ENCODE measurements around the gene PLCB2. TPM values are rescaled to one million over a fixed set of nuclear protein-coding genes. Genes with fewer than 3 reads are reported as not detected.

Gene PLCB2
- total and polyA plus RNA-seq, 2 donors (not counting 1 experiment from before 2014, with no cell fraction given): 166 to 312 TPM

DNA sequence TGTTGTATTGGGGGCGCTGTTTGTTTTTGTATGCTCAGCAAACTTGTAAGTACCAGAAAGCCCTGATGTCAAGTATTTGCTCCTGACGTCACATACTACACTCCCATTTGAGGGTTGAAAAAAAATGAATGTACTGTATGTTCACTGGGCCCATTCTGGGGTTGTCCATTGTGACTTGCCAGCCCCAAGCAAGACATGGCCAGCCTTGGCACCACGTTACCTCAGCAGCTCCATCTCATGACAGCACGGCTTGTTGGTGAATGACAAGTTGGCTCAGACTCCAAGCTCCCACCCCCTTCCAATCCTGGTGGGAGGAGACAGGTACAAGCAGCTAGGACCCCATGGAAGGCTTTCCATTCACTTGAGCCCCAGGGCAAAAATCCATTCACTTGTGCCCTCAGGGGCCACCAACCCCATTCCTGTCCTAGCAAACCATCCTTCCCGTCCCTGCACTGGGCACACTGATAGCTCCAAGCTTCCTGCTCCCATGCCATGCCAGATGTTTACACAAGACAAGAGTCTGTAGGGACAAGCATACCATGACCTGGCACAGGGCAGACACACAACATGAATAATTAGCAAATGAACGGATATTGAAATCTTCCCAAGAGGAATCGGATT lies 44.7 kb upstream of the PLCB2 start:
- H3K27ac Mint-ChIP-seq: no peak overlapping the region
- H3K4me1 ChIP-seq (ENCODE audit: control insufficient read depth in 2 of 2, insufficient read depth in 2 of 2, low read length in 2 of 2): peaks cover 0 to under 1% of the 10 kb centered on the region in 2 donors
- no peak for ATAC-seq (ENCODE audit: low read depth)
- peaks cover 3% of the 10 kb centered on the region for H3K4me1 Mint-ChIP-seq
- TF ChIP-seq, protein P1, sequence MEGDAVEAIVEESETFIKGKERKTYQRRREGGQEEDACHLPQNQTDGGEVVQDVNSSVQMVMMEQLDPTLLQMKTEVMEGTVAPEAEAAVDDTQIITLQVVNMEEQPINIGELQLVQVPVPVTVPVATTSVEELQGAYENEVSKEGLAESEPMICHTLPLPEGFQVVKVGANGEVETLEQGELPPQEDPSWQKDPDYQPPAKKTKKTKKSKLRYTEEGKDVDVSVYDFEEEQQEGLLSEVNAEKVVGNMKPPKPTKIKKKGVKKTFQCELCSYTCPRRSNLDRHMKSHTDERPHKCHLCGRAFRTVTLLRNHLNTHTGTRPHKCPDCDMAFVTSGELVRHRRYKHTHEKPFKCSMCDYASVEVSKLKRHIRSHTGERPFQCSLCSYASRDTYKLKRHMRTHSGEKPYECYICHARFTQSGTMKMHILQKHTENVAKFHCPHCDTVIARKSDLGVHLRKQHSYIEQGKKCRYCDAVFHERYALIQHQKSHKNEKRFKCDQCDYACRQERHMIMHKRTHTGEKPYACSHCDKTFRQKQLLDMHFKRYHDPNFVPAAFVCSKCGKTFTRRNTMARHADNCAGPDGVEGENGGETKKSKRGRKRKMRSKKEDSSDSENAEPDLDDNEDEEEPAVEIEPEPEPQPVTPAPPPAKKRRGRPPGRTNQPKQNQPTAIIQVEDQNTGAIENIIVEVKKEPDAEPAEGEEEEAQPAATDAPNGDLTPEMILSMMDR (IDR thresholded peaks at IDR 0.05): no peak
- TF ChIP-seq EZH2 (IDR thresholded peaks at IDR 0.05; ENCODE audit: borderline replicate concordance, insufficient read depth, low read depth, low read length, poor library complexity, severe bottlenecking): no peak
- no peak overlapping the region for H3K4me3 Mint-ChIP-seq
- WGBS (ENCODE audit: insufficient coverage): 71% methylated on average over 3 of the region's 7 CpGs
- no peaks in the 10 kb centered on the region for H3K9me3 Mint-ChIP-seq (ENCODE audit: insufficient read depth)
- no peak overlapping the region for H3K9ac ChIP-seq (ENCODE audit: low read length)
- no peak overlapping the region for H2AFZ ChIP-seq (ENCODE audit: insufficient read depth, low read depth, low read length, poor library complexity, severe bottlenecking)
- peaks cover 0 to 6% (median 0%) of the 10 kb centered on the region in 4 experiments for H3K27me3 ChIP-seq (replicated peaks in 1 of 4; ENCODE audit: control extremely low read depth in 1 of 4, control insufficient read depth in 3 of 4, insufficient read depth in 4 of 4, low read length in 3 of 4)
- no peak overlapping the region for H3K4me2 ChIP-seq (replicated peaks; ENCODE audit: low read depth, low read length, poor library complexity, severe bottlenecking)
- H3K4me3 ChIP-seq (ENCODE audit: control extremely low read depth in 1 of 5, extremely low read depth in 1 of 5, insufficient read depth in 1 of 5, low read depth in 2 of 5, low read length in 4 of 5): no peak overlapping the region
- ChIA-PET CTCF (interaction anchor here (1.0 to 1.3 kb wide), 2 partner anchors 11 to 15 kb away, joined by 3 read pairs; partner anchors contain the start of gene CCDC9B), POLR2A (no interaction called here)
- no peak overlapping the region for H3K27ac ChIP-seq (ENCODE audit: low read length in 2 of 2)
- peaks cover 2% of the 10 kb centered on the region for H3K79me2 ChIP-seq (ENCODE audit: control insufficient read depth, insufficient read depth, low read length)
- H4K20me1 ChIP-seq (ENCODE audit: control insufficient read depth, insufficient read depth, low read length, poor library complexity, severe bottlenecking): no peaks in the 10 kb centered on the region
- H3K36me3 ChIP-seq (replicated peaks in 1 of 2; ENCODE audit: control extremely low read depth in 1 of 2, control insufficient read depth in 1 of 2, extremely low read depth in 1 of 2, insufficient read depth in 2 of 2, low read length in 1 of 2): no peaks in the 10 kb centered on the region
- no peak for DNase-seq
- intact Hi-C loops (cut with micrococcal nuclease): no loop called here
- H3K27me3 Mint-ChIP-seq: peaks cover 8% of the 10 kb centered on the region
- H3K9me3 ChIP-seq (ENCODE audit: control extremely low read depth in 1 of 3, control insufficient read depth in 2 of 3, insufficient read depth in 1 of 3, low read length in 2 of 3): no peaks in the 10 kb centered on the region

DNA sequence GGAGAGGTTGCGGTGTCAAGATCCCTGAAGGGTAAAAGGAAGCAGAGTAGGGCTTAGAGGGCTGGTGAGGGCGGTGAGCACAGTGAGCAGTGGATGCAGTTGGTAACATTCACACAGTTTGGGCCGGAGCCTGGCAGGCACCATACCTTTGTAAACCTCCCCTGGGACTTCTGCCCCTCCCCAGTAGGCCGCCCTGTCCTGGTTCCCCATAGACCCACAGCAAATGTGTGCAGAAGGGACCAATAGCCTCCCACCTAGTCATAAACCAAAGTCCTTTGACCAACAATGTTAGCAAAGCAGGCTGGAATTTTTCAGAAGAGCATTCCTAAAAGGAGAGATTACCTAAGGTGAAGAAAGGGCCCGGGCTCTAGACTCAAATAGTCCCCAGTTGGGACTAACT lies 41.4 kb upstream of the PLCB2 start:
- Histone ChIP-seq H2AFZ (ENCODE audit: insufficient read depth, low read depth, low read length, poor library complexity, severe bottlenecking) (no peak overlapping the region), H3K9ac (ENCODE audit: low read length) (no peak overlapping the region), H3K4me2 (replicated peaks; ENCODE audit: low read depth, low read length, poor library complexity, severe bottlenecking) (no peak overlapping the region), H3K9me3 (ENCODE audit: control extremely low read depth in 1 of 3, control insufficient read depth in 2 of 3, insufficient read depth in 1 of 3, low read length in 2 of 3) (no peaks in the 10 kb centered on the region), H3K27me3 (replicated peaks in 1 of 4; ENCODE audit: control extremely low read depth in 1 of 4, control insufficient read depth in 3 of 4, insufficient read depth in 4 of 4, low read length in 3 of 4) (no peaks in the 10 kb centered on the region), H3K4me1 (ENCODE audit: control insufficient read depth in 2 of 2, insufficient read depth in 2 of 2, low read length in 2 of 2) (no peaks in the 10 kb centered on the region), H3K79me2 (ENCODE audit: control insufficient read depth, insufficient read depth, low read length) (no peaks in the 10 kb centered on the region), H3K27ac (ENCODE audit: low read length in 2 of 2) (no peak overlapping the region), H4K20me1 (ENCODE audit: control insufficient read depth, insufficient read depth, low read length, poor library complexity, severe bottlenecking) (no peaks in the 10 kb centered on the region), H3K4me3 (ENCODE audit: control extremely low read depth in 1 of 5, extremely low read depth in 1 of 5, insufficient read depth in 1 of 5, low read depth in 2 of 5, low read length in 4 of 5) (no peak overlapping the region), H3K36me3 (replicated peaks in 1 of 2; ENCODE audit: control extremely low read depth in 1 of 2, control insufficient read depth in 1 of 2, extremely low read depth in 1 of 2, insufficient read depth in 2 of 2, low read length in 1 of 2) (no peaks in the 10 kb centered on the region)
- DNase-seq: no peak
- TF ChIP-seq, protein P1 (IDR thresholded peaks at IDR 0.05): no peak
- no peak for TF ChIP-seq EZH2 (IDR thresholded peaks at IDR 0.05; ENCODE audit: borderline replicate concordance, insufficient read depth, low read depth, low read length, poor library complexity, severe bottlenecking)
- H3K27me3 Mint-ChIP-seq: no peaks in the 10 kb centered on the region
- no peak for ATAC-seq (ENCODE audit: low read depth)
- H3K4me3 Mint-ChIP-seq: no peak overlapping the region
- H3K27ac Mint-ChIP-seq: no peak overlapping the region
- intact Hi-C loops (cut with micrococcal nuclease): no loop called here
- ChIA-PET CTCF (interaction anchor here (1.5 to 15.0 kb wide), 3 partner anchors 8 to 73 kb away, joined by 3 to 308 read pairs (median 3); no protein-coding TSS in a partner anchor), POLR2A (no interaction called here)
- WGBS (ENCODE audit: insufficient coverage): 83% methylated on average over 2 of the region's 5 CpGs
- H3K4me1 Mint-ChIP-seq: no peaks in the 10 kb centered on the region
- no peaks in the 10 kb centered on the region for H3K9me3 Mint-ChIP-seq (ENCODE audit: insufficient read depth)
